NB4 (cell line): ENCODE results near the gene SCLT1.

Experiments
- CTCF ChIP-seq: IDR thresholded peaks from one replicate; pipeline ENCODE4 v1.5.1; 2012; ENCODE audit warnings: low read depth, low read length
- POLR2A ChIP-seq: IDR thresholded peaks from 2 replicates; pipeline ENCODE4 v1.6.1; 2011; ENCODE audit warnings: mild to moderate bottlenecking; ENCODE audit not compliant: insufficient read length; ENCODE audit errors: extremely low read depth
- TF ChIP-seq, protein P1 (sequence below): IDR thresholded peaks from 2 replicates; pipeline ENCODE4 v1.6.1; 2011; ENCODE audit warnings: low read depth, low read length

DNA sequence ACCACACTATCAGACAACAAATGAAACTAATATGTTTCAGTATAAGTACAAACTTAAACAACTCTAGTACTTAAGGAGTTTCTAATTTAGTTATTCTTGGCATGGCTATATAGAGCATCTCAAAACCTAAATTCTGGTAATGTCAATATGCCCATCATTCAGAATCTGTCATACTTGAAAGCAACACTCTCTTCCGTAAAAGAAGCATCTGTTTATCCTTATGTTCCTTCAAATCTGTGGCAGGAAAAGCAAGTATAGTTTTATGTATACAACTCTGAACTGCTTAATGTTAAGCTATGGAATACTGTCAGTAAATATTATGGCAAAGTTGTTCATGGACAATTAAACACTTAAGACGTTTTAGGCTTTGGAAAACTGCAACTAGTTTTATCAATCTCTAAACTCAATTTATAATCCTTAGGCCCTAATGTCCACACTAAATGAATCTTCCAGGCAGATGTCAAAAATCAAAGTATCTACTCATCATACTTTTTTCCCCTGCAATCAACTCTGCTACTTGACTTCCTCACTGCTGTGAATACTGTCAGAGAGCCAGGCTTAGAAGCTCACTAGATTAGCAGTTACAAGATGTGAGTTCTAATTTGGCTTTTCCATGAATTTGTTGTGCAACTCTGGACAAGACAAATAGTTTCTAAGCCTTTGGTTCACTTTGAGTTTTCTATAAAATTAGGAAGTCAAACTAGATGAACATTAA, 109.4 kb downstream of the SCLT1 start:
- TF ChIP-seq CTCF (no peak), POLR2A (no peak)
- TF ChIP-seq, protein P1, sequence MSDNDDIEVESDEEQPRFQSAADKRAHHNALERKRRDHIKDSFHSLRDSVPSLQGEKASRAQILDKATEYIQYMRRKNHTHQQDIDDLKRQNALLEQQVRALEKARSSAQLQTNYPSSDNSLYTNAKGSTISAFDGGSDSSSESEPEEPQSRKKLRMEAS: no peak
